NCI-H1105 treated with DMSO at 0.1 percent for 48 hours (cell line): Measurements from ENCODE around the gene SPATC1L.

Experiments used
- DNase-seq: peaks from one replicate; lab custom pipeline; 2025; lab: John Stamatoyannopoulos, UW

Gene SPATC1L

DNA sequence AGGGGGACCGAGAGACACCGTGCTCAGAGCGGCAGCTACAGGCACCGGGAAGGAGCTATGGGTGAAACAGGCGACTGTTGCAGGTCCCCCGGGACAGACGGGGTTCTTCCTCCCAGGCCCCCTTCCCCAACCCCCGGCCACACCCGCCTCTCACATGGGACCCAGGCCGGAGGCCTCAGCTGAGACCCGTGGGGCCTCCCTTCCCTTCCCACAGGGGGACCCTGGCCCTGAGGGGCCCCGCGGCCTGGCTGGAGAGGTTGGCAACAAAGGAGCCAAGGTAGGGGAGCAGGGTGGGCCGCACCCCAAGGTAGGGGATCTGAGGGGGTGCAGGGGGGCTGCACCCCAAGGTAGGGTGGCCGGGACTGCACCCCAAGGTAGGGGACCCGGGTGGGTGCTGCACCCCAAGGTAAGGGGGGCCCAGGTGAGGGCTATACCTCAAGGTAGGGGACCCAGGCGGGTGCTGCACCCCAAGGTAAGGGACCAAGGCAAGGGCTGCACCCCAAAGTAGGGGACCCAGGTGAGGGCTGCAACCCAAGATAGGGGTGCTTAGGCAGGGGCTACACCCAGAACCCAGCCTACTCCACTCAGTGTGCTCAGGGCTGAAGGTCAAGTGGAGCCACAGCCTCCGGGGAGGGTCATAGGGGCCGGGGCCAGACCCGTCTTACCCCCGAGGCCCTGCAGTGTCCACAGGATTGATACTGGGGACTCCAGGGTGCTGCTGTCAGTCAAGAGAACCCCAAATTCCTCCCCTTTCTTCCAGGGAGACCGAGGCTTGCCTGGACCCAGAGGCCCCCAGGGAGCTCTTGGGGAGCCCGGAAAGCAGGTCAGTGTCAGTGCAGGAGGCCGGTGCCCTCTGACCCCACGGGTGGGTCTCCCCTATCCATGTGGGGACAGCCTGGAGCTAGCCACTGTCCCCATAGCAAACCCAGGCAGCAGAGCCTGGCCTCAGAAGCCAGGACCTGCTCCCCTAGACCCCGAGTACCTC is 63.7 kb downstream of the SPATC1L start:
- no peak for DNase-seq

DNA sequence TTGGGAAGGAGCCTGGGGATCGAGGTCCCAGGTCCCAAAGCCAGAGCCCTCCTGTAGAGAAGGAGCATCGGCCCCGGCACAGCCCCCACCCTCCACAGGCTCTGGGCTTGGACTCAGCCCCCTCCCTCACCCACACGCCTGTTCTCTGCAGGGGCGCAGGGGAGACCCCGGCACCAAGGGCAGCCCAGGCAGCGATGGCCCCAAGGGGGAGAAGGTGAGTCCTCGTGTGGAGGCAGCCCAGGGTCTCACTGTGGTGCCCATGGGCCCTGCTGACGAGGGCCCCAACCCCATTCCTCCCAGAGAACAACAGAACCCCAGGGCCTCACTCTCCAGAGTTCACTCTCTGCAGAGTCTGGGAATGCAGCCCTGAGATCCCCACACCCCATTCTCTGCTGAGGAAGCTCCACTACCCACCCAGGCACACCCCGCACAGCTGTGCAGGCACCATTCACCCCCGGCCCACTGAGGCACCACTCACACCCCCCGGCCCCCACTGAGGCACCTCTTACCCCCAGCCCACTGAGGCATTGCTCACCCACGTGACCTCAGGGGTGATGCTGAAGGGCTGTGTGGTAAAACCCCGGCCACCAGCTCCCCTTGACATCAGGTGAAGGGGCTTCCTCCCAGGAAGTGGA is 64.5 kb downstream of the SPATC1L start:
- DNase-seq = no peak

DNA sequence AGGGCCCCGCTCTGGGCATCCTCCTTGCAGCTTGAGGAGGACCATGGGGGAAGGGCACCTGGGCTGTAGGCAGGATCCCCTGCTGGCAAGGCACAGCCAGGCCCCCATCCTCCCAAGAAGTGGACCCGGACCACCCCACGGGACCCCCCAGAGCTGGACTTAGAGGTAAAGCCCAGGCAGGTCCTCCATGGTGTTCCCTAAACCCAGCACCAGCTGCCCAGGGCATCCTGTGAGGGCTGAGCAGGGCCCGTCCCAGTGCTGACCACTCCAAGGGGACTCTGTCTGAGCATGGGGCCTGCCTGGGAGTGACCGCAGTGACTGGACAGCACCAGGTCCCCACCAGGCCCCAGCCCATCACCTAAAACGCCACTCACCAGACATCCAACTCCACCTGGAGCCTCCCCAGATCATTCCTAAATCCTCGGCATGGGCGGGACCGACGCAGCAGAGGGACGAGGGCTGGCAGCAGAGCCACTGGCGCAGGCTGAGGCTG is 65.1 kb downstream of the SPATC1L start:
- DNase-seq = no peak

DNA sequence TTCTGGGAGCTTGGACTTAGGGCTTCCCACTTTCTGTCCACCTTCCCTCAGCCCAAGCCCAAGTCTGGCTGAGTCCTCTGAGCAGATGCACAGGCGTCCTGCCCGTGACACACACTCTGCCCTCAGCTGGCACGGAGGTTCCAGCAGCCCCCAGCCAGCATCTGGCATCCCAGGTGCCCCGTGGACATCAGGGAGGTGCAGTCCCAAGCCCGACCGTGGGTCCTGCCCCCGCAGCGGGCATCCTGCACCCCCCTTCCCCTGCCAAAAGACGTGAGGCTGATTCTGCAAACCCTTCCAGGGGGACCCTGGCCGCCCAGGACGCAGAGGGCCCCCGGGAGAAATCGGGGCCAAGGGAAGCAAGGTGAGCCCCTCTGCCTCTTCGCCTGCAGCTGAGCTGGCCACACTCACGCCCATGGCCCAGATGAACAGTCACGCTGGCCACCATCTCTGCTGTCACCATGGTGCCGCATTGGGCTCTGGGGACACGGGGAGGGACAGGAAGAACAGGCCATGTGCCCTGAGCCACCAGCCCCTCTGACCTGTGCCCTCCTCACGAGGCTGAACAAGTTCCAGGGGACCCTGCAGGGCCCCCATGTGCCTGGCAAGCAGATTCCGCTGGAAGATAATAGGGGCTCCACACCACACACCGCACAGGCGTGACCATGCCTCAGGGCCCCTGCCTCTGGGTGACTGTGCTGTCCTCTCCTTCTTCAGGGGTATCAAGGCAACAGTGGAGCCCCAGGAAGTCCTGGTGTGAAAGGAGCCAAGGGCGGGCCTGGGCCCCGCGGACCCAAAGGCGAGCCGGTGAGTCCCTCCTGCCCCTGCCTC is 65.7 kb downstream of the SPATC1L start:
- DNase-seq = no peak

DNA sequence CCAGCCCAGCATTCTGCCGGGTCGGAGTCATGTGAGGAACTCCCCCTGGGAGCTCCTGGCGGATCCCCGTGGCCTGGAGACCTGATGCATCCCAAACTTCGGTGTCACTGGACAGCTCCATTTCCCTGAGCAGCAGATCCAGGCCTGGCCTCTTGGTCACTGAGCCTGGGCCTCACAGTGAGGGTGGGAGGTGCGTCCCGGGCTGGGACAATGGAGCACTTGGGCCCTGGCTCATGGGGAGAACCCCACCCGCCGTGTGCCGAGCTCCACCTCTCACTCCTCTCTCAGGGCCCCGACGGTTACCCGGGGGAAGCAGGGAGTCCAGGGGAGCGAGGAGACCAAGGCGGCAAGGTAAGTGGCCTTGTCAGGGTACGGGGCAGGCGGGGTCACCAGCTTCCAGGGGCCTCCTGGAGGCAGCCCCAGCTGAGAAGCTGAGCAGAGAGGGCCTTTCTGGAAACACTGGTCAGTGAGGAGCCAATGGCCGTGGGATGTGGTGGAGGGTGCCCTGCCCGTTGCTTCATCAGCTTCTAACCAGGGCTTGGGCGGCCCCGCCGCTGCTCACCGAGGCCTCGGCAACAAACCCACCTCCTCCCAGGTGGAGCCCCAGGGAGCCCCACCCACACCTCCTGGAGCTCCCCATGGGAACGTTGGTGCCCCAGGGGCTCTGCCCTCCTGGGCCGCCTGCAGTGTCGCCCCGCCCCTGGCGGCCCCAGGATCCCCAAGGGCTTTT is 66.5 kb downstream of the SPATC1L start:
- DNase-seq = no peak

DNA sequence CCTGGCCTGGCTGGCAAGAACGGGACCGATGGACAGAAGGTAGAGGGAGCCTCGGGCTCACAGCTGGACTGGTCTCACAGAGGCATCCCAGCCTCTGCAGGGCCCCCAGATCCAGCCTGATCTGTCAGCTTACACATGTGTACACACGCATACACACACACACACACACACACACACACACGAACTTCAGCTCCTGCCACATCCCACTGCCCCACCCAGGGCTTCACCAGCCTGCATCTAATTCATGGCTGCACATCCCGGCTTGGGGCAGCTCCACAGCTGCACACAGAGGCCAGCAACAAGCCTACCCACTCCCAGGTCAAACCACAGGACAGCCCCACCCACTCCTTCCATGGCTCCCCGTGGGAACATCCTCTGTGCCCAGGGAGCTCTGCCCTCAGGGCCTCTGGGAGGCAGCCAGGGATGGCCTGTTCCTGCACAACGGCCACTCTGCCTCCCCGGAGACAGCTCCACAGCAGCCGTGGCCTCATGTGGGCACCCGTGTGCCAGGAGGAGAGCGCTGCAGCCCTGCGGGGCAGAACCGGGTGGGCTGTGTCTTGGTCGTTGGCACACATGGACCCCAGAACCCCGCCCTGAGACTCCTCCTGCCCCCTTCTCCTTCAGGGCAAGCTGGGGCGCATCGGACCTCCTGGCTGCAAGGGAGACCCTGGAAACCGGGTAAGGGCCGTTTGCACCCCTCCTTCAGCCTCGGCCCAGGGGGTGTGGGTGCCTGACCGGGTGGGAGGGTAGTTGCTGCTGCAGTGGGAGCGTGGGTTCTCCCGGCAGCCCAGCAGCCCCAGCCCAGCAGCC is 67.3 kb downstream of the SPATC1L start:
- no peak for DNase-seq

DNA sequence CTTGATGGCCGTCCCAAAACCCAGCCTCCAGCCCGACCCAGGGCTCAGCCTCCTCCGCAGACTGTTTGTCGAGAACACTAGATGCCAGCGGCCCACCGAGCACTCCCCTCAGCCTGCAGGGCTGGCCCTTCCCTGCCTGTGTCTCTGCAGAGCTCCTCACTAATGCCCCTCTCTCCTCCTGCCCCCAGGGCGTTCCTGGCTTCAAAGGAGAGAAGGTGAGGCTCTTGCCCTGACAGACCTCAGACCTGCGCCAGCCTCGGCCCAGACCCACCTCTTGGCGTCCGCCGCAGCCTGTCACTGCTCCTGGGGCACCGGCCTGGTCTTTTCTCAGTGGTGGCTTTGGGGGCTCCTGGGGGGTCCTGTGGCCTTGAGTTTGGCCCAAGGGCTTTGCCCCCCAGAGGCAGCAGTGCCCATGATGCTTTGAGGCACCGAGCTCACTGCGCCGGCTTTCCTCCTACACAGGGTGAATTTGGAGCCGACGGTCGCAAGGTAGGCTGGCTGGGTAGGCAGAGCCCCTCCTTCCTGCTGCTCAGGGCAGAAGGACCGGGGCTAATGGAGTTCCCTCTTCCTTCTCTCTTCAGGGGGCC is 68.0 kb downstream of the SPATC1L start:
- DNase-seq = no peak

DNA sequence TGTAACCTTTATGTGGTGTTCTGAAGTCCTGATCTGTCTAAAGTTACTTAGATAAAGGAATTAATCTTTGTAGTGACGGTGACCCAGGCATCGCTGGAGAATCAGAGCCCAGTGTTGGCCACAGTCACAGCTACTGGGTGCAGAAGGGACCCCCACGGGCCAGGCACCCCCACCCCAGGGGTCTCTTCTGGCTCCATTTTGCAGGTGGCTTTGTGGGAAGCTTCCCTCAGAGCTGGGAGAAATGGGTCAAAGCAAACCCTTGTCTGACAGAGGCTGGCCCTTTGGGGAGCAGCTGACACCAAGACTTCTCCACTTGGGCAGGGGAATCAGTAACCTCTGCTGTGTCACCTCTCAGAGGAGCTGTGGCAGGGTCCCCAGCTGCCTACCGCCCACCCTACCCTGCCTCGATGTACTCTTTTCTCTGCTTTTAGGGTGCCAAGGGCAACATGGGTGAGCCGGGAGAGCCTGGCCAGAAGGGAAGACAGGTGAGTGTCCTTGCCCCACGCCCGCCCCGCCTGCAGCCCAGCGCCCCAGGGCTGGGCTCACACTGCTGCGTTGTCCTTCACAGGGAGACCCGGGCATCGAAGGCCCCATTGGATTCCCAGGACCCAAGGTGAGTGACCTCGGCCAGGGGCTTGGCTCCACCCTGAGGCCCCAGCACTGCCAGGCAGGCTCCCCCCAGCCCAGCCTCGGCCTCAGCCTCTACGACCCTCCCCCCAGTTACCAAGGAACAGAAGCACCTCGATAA is 68.6 kb downstream of the SPATC1L start:
- DNase-seq = no peak

DNA sequence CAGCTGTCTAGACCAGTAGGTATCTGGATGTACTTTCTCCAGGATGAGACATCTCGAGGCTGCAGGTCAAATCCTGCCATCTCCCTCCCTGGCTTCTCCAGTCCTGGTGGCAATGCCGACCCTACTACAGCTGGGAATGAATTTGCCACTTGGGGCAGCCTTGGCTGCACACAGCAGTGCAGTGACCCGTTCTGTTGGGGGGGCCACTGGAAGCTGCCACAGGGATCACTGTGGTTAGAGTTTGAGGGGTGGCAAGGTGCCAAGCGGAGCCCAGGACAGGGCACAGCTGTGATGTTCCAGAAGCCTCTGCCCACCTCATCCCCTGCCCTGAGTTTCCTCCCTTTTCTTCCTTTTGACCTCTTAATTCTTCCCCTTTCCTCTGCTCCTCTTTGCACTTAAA is 69.3 kb downstream of the SPATC1L start:
- DNase-seq = no peak

DNA sequence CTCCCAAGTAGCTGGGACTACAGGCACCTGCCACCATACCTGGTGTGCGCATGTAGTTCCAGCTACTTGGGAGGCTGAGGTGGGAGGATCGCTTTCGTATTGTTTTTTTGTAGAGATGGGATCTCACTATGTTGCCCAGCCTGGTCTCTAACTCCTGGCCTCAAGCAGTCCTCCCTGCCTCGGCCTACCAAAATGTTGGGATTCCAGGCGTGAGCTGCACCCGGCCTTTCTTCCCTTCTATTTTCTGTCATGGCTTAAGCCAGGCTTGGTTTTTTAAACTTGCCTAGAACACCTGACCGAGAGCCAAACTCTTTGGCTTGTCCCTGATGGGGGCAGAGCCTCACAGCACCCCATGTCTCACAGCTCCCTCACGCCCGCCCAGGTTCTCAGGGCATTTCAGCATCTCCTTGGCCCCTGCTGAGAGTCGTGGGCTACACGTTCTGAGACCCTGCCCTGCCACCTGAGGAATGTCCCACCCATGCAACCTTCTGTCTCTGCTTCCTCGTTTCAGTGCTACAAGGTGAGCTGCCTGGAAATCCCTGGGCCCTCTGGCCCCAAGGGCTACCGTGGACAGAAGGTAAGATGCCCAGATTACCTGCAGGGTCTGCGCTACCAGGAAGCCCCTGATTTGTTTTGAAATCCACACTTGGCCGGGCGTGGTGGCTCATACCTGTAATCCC is 70.6 kb downstream of the SPATC1L start:
- DNase-seq = no peak

DNA sequence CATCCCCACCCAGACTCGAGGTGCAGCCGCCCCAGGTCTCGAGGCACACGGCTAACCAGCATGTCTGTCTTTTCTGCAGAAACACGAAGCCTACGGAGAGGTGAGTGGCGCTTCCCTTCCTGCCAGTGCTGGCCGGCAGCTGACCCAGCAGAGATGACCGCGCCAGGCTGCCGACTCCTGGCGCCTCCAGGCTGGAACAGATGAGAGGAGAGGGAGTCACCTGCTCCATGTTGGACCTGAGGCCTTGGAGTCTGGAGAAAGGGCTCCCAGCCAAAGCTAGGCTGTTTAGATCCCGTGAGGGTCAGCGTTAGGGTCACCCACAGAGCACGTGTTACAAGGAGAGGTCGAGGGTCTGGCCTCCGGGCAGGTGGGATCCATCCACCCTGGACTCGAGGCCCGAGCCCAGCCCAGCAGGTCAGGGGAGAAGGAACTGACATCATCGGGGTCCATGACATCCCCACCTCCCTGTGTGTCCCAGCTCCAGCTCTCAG is 71.5 kb downstream of the SPATC1L start:
- DNase-seq = no peak

DNA sequence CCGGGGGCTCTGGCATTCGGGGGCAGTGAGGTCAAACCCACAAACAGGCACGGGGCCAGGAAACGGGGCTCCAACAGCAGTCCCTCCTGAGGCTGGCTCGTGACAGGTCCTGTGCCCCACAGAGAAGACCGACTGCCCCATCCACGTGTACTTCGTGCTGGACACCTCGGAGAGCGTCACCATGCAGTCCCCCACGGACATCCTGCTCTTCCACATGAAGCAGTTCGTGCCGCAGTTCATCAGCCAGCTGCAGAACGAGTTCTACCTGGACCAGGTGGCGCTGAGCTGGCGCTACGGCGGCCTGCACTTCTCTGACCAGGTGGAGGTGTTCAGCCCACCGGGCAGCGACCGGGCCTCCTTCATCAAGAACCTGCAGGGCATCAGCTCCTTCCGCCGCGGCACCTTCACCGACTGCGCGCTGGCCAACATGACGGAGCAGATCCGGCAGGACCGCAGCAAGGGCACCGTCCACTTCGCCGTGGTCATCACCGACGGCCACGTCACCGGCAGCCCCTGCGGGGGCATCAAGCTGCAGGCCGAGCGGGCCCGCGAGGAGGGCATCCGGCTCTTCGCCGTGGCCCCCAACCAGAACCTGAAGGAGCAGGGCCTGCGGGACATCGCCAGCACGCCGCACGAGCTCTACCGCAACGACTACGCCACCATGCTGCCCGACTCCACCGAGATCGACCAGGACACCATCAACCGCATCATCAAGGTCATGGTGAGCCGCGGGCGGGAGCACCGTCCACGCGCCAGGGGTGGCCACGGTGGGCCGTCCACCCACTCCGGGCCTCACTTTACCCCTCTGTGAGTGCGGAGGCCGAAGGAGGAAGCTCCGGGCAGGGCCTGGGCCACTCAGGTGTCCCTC is 72.2 kb downstream of the SPATC1L start:
- no peak for DNase-seq

DNA sequence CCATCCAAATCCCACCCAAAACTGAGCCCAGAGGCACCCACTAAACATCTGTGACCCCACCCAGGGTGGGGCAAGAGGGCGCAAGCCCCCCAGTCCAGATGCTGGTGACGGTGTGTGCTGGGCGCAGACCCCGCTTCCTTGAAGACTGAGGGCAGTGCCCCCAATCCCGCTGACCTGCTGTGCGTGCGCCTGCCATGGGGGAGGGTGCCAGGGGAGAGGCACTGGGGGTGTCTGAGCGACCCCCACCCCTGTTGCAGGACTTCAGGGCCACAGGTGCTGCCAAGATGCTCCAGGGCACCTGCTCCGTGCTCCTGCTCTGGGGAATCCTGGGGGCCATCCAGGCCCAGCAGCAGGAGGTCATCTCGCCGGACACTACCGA is 73.1 kb downstream of the SPATC1L start:
- DNase-seq = no peak
